ENCODE results near the gene TRIM43.
"Not testable (repeated sequence)": the region's sequence is repeated elsewhere in the genome, so short reads cannot be mapped to it uniquely, and the experiment has no call there.

DNA sequence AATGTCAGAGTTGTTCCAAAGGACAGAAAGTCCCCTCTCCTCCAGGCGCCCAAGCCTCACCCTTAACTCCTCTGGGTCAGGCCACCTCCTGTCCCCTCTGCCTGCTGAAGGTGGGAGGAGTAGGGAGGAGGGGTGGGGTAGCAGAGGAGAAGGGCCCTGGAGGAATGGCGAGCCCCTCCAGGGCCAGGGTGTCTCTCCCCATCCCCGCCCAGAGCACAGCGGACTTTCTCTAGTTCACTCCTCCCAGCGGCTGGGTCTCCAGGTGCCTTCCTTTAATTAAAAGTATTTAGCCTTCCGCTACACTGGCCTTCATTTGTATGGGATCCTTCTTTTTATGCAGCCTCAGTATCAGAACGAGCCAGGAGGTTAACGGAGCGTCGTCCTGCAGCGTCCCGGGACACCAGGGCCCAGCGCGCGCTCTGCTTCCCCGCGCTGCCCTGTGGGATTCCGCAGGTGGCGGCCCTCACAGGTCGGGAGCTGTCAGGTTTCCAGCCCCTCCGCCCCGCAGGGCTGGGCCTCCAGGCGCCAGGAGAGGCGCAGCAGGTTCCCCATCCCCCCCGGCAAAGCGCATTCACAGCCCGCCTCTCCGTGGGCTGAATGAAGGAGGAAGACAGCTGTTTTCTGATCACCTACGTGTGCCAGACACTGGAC lies 57.2 kb downstream of the TRIM43 start:
- not testable (repeated sequence) for TF ChIP-seq POLR2A, EP300 (IDR thresholded peaks at IDR 0.05)
- TF ChIP-seq, protein P1, sequence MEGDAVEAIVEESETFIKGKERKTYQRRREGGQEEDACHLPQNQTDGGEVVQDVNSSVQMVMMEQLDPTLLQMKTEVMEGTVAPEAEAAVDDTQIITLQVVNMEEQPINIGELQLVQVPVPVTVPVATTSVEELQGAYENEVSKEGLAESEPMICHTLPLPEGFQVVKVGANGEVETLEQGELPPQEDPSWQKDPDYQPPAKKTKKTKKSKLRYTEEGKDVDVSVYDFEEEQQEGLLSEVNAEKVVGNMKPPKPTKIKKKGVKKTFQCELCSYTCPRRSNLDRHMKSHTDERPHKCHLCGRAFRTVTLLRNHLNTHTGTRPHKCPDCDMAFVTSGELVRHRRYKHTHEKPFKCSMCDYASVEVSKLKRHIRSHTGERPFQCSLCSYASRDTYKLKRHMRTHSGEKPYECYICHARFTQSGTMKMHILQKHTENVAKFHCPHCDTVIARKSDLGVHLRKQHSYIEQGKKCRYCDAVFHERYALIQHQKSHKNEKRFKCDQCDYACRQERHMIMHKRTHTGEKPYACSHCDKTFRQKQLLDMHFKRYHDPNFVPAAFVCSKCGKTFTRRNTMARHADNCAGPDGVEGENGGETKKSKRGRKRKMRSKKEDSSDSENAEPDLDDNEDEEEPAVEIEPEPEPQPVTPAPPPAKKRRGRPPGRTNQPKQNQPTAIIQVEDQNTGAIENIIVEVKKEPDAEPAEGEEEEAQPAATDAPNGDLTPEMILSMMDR (IDR thresholded peaks at IDR 0.05) = not testable (repeated sequence)

Measured in stomach (tissue), 4 donors.